Activated gamma-delta T cell treated with Interleukin-2 at 50 U/mL for 16 hours (primary cell): ENCODE data around the gene MICAL2.

Source experiments
- DNase-seq: peaks from one replicate; pipeline ENCODE4 v3.0.0-alpha.2; 2020

Gene MICAL2

GRCh38 chr11:12175694-12176241, 65.4 kb downstream of the MICAL2 start:
- no peak for DNase-seq

DNA sequence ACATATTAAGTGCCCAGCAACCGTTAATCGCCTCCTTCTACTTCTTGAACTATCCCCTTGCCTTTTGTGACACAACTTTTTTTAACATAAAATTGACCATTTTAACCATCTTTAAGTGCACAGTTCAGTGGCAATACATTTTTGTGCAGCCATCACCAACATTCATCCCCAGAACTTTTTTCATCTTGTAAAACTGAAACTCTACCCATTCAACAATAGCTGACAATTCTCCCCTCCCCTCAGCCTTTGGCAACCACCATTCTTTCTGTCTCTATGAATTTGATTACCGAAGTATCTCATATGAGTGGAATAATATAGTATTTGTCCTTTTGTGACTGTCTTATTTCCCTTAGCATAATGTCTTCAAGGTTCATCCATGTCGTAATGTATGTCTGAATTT, 66.0 kb downstream of the MICAL2 start:
- DNase-seq, result no peak

- no peak for DNase-seq
Measured at GRCh38 chr11:12177739-12178338, 67.4 kb downstream of the MICAL2 start.

DNA sequence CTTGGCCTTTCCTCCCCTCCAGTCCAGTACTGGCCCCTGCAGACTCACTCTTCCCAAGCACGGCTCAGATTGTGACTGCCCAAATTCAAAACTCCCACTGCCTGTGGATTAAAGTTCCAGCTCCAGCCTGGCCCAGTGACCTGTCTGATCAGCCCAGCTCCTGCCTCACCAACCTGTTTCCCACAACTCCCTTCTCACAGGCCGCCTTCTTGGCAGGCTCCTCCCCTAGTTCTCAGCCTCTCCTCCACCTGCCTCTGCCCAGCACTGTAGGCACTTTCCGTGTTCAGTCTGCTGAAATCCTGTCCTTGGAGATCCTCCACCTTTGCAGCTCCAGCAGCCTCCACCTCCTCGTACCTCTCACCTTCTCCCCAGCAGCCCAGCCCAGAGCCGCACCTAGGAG, 68.6 kb downstream of the MICAL2 start:
- DNase-seq, result no peak

DNA sequence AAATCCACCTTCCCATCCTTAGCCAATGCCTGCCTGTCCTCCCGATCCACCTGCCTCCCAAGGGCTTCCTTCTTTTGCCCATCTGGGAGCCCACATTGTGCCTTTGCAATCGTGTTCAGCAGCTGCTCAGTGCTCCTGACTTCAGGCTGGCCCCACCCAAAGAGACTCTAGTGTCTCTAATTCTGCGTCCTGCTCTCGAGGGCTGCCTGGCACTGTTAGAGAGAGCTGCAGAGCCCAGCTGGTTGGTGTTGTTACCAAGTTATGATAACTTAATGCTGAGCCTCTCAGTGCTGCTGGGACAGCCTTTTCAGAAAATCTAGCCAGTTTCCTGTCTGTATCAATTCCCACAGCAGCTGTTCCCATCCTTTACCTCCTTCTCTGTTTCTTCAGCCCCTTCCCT, 69.1 kb downstream of the MICAL2 start:
- no peak for DNase-seq

DNA sequence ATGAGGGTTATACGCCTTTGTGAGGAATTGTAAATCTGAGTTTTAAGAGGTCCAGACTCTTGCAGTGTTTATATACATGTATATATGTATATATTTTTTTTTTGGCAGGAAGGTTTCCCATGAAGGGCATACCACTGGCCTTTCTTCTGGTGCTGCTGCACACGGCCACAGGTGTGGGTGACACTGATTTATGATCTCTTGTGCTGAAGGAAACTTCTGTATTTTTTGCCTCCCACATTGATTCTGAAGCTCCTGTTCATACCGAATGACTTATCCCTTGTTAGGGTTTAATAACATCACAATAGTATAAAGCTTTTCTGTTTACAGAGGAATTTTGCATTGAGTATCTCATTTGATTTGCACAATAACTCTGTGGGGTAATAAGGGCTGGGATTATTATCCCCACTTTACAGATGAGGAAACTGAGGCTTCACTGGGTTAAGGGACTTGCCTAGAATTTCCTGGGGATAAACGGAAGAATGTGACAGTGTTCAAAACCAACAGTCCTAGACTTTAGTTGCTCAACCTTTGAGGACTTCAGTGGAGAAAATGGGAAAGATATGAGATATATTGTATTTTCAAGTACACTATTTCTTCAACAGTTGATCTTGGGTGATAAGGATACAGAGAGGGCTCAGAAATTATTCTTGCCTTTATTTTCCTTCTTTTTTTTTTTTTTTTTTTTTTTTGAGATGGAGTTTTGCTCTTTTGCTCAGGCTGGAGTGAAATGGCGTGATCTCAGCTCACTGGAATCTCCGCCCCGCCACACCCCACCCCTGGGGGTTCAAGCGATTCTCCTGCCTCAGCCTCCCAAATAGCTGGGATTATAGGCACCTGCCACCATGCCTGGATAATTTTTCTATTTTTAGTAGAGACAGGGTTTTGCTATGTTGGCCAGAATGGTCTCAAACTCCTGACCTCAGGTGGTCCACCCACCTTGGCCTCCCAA, 70.1 kb downstream of the MICAL2 start:
- DNase-seq, result no peak

DNA sequence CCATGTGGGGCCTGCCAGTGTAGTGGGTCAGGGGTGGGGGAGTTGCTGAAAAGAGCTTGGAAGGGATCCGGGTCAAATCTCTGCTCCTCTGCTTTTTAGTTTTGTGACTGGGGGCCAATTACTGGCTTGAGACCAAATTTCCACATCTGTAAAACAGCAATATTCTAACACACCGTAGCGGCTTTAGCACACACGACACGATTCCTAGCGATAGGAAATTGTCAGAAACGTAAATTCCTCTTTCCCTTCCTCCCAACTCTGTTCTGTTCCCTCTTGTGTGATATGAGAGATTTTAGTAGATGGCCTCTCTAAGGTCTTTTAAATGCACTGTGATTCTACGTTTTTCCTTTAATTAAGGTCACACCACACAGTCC, 71.9 kb downstream of the MICAL2 start:
- DNase-seq, result no peak

DNA sequence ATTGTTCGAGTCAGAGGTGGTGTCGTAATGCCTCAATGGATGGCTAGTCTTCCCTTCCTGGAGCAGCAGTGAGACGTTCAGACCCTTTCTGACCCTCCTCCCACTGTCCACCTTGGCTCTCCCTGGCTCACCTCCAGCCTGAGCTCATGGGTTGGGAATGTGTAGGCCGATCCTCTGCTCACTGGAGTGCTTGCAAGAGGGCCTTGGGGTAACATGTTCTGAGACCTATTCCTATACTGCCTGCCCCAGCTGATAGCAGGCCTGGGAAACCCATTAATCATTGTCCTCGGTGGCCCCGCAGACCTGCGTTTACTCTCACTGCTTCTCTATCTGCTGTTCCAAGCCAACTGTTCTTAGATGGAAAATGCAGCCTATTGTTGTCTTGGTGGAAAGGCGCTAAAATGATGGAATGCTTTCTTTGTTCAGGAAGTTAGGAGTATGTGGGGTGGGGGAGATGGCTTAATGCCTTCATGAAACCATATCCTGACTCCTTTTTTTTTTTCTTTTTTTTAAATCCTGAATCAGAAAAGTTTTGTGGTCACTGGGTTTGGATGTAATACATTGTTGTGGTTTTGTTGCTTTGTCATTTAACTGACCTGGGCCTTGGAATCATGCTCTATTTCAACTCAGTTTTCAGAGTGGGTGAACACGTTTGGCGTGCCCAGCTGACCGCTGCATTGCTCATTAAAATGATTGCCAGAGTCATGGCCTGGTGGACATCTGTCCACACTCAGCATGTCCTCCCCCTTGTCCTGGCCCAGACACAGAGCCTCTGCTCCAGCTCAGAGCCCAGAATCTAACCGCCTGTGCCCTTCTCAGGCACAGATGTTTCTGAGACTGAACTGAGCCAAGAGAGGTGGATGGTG, 72.5 kb downstream of the MICAL2 start:
- no peak for DNase-seq

GRCh38 chr11:12183827-12184620, 73.6 kb downstream of the MICAL2 start:
- DNase-seq, result no peak

DNA sequence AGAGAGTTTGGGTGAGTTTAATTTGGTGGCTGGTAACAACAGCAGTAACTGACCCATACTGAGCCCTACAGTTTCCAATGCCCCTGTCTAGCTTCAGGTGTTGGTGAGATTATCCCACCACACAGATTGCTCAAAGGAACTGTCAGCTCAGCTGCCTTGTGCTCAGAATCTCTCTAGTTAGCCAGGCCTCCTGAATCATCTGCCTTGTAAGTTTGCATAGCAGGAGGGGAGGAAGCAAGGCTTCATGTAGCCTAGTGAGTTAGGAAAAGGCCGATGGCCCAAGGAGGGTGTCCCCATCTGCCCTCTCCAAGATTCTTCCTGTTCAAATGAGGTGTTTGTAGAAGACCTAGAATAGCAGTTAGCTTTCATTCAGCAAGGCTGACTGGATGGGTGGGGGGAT, 74.3 kb downstream of the MICAL2 start:
- no peak for DNase-seq

DNA sequence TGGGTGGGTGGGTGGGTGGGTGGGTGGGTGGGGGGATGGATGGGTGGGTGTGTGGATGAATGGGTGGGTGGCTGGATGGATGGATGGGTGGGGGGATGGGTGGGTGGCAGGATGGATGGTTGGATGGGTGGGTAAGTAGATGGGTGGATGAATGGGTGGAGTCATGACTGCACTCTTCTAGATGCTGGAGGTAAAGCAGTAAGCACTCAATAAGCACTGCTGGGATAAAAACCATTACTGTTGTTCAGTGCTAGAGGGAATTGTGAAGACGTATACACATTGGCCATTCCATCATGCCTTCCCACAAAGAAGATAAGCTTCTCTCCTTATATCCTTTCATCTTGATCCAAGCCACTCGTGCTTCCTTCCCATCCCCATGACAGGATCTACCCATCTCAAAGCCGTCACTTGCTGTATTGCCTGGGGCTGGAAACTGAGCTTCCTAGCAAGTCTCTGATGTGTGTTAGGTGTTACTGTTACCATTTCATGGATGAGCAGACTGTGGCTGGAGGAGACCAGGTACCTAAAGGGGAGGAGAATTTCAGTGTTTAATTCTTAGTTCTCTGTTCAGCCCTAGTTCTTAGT, 74.8 kb downstream of the MICAL2 start:
- DNase-seq, result no peak

DNA sequence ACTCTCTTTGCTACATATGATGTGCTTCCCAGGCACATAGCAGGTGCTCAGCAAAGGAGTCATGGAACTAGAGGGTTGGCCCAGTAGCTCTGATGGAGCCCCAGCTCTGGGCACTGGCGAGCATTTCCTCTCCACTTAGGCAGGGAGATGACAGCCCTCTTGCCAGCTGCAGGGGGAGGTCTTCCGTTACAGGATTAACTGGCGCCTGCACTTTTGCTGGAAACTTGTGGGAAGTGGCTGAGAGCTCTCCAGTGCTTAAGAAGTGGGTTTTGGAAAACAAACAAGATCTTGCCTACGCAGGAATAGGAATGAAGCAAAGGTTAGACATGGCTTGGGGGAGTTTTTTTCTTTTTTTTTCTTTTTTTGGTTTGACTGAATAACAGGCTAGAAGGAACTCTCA, 75.5 kb downstream of the MICAL2 start:
- no peak for DNase-seq

- no peak for DNase-seq
Measured at GRCh38 chr11:12186701-12187100, 76.3 kb downstream of the MICAL2 start.

DNA sequence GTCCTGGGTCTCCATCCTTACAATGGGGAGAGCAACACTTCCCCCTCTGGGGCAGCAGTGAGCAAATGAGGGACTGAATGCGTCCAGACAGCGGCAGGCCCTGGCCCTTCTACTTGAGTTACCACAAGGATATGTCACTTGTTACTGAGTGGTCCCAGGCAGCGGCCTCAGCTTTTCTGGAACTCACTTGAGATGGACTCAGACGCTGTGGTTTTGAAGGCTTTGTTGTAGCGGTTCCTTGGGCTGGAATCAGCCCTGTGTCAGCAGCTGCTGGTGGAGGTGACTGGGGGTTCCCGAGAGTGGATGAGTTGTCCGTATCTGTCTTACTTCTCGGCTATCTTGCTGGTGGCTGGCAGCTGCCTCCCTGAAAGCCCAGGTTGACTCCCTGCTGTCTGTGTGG, 77.0 kb downstream of the MICAL2 start:
- DNase-seq, result no peak

DNA sequence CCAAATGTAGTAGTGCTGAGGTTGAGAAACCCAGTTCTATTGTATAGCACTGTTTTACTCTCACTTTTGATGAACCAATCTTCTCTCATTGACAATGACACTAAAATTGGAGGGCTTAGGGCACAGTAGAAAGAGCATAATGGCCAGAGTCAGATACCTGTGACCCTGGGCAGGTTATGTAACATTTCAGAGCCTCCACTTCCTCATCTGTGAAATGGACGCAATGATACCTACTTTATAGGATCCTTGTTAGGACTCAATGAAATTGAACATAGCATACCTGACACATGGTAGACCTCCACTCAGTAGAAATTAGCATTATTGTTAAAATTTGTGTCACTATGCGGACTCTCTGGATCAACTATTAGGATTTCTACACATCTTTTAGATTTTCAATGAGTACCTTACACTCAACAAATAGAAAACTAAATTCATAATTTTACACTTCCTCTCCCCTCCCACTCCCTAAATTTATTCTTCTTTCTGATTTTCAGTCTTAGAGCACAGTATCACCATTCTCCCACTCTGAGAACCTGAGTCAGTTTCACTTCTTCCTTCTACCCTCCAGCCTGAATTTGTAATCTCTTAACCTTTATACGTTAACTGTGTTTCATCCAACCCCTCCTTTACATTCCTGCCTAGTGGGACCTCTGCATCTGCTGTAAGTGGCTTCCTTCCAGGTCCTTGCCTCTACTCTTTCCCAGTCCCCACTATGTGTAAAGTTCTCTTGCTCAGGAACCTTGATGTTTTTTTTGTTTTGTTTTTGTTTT, 78.3 kb downstream of the MICAL2 start:
- DNase-seq, result no peak

DNA sequence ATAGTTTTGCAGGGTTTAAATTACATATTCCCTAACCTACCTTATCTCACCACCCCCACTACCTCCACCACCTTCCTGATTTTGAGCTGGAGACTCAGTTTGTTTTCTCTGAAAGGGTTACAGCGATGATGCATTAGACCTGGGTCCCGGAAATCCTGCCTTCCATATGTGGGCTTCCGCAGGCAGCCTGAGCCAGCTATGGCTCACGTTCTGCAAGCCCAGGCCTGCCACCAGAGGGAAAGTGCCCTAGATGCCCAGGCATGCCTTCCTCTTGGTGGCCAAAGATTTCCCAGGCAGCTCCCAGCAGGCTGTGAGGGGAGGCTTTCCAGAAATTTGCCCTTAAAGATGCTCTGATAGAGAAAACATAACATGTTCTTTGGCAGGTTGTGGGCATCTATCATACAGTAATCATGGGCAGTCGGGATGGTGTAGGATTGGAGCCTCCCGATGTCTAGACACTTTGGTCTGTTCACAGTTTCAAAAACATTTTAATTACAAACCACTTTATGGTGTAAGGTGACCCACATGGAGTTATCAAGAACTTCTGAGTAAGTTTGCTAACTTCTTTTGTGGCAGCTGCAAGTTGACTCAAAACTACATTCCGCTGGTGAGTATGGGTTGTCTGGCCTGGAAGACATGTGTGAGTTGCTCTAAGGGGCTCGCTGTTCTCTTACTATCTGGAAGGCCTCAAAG, 79.3 kb downstream of the MICAL2 start:
- peak; percentile 21 for DNase-seq

GRCh38 chr11:12190511-12190910, 80.1 kb downstream of the MICAL2 start:
- DNase-seq, result no peak

GRCh38 chr11:12192794-12193514, 82.6 kb downstream of the MICAL2 start:
- no peak for DNase-seq

DNA sequence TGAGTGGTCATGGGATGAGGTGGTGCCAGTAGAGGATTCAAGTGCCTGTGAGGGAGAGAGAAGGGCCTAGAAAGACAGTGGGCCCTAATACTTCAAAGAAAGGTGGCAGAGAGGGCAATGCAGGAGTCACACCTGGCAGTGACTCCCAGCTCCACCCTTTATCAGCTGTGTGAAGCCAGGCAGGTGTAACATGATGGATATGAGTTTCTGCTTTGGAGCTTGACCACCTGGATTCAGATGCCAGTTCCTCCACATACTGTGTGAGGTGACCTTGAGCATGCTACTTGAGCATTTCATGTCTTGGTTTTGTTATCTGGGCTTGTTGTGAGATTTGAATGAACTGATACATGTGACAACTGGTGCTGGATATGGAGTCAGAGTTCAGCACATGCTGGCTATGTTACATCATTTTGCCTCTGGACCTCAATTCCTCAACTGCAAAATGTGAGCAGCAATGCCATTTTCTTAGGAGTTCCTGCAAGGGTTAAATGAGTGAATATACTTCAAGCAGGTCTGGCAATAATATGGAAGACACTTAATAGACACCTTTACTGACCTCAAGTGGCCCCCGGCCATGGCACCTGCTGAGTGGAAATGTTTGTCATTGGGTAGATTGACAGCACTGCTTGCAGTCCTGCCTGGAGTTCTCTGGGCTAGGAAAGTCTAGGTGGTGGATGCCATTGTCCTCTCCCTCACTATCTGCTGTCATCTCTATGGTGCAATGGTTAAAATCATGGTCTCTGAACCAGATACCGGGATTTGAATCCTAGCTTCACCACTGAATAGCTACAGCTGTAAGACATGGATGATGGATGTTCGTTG, 83.3 kb downstream of the MICAL2 start:
- no peak for DNase-seq
